Measurements from ENCODE around the gene FGD5.

Gene FGD5

GRCh38 chr3:14816359-14816758 is 2.4 kb upstream of the FGD5 start:
- H3K4me3 ChIP-seq (ENCODE audit: low read depth, low read length): no peak overlapping the region
- TF ChIP-seq CTCF (IDR thresholded peaks at IDR 0.05; ENCODE audit: low read depth, low read length): no peak

GRCh38 chr3:14819671-14820070 is 909 bp downstream of the FGD5 start:
- no peak for TF ChIP-seq CTCF (IDR thresholded peaks at IDR 0.05; ENCODE audit: low read depth, low read length)
- H3K4me3 ChIP-seq (ENCODE audit: low read depth, low read length): no peak overlapping the region

- no peak overlapping the region for H3K4me3 ChIP-seq (ENCODE audit: low read depth, low read length)
- no peak for TF ChIP-seq CTCF (IDR thresholded peaks at IDR 0.05; ENCODE audit: low read depth, low read length)
These were observed 1.4 kb downstream of the FGD5 start for GRCh38 chr3:14820156-14820555.

GRCh38 chr3:14821151-14821550 is 2.4 kb downstream of the FGD5 start:
- H3K4me3 ChIP-seq (ENCODE audit: low read depth, low read length): no peak overlapping the region
- TF ChIP-seq CTCF (IDR thresholded peaks at IDR 0.05; ENCODE audit: low read depth, low read length): no peak

GRCh38 chr3:14822134-14822533 is 3.4 kb downstream of the FGD5 start:
- TF ChIP-seq CTCF (IDR thresholded peaks at IDR 0.05; ENCODE audit: low read depth, low read length): no peak
- no peak overlapping the region for H3K4me3 ChIP-seq (ENCODE audit: low read depth, low read length)

GRCh38 chr3:14822670-14823390 is 4.1 kb downstream of the FGD5 start:
- no peak for TF ChIP-seq CTCF (IDR thresholded peaks at IDR 0.05; ENCODE audit: low read depth, low read length)
- no peak overlapping the region for H3K4me3 ChIP-seq (ENCODE audit: low read depth, low read length)

- H3K4me3 ChIP-seq (ENCODE audit: low read depth, low read length): no peak overlapping the region
- no peak for TF ChIP-seq CTCF (IDR thresholded peaks at IDR 0.05; ENCODE audit: low read depth, low read length)
These were observed 4.6 kb downstream of the FGD5 start for GRCh38 chr3:14823393-14823792.

Data from WI38 (cell line).